Right lobe of liver (tissue), 4 donors: ENCODE measurements around the gene GDAP2.

ENCODE experiments used
- POLR2A ChIP-seq: fragments of 450-650 bp; IDR thresholded peaks from one replicate; pipeline ENCODE4 v1.6.1; 2017; ENCODE audit warnings: antibody characterized with exemption, mild to moderate bottlenecking
- TF ChIP-seq, protein P1 (sequence below), 4 donors: fragments of 200-600 bp in 3 of 4; fragments of 450-650 bp in 1 of 4; IDR thresholded peaks; one replicate each; pipeline versions ENCODE4 v1.5.1 to v1.8.0; 2016 to 2022; ENCODE audit warnings: antibody characterized with exemption in 4 of 4, mild to moderate bottlenecking in 2 of 4
- donor health status: DM: no; HTN: no; CAD: no.
- donor health status: DM: no; HTN: no; CAD: no.
- donor health status: DM: no; HTN: yes; CAD: no.

GRCh38 chr1:117905019-117905418 lies 24.4 kb downstream of the GDAP2 start:
- TF ChIP-seq, protein P1, sequence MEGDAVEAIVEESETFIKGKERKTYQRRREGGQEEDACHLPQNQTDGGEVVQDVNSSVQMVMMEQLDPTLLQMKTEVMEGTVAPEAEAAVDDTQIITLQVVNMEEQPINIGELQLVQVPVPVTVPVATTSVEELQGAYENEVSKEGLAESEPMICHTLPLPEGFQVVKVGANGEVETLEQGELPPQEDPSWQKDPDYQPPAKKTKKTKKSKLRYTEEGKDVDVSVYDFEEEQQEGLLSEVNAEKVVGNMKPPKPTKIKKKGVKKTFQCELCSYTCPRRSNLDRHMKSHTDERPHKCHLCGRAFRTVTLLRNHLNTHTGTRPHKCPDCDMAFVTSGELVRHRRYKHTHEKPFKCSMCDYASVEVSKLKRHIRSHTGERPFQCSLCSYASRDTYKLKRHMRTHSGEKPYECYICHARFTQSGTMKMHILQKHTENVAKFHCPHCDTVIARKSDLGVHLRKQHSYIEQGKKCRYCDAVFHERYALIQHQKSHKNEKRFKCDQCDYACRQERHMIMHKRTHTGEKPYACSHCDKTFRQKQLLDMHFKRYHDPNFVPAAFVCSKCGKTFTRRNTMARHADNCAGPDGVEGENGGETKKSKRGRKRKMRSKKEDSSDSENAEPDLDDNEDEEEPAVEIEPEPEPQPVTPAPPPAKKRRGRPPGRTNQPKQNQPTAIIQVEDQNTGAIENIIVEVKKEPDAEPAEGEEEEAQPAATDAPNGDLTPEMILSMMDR (IDR thresholded peaks at IDR 0.05), result no peak
- TF ChIP-seq POLR2A, result no peak
